H1 (cell line): ENCODE measurements around the gene ACSL3. TPM values are rescaled to one million over a fixed set of nuclear protein-coding genes. Genes with fewer than 3 reads are reported as not detected.

Source experiments
- CTCF ChIA-PET: fragments of 300-600 bp; sonication (Branson Sonifier 250); formaldehyde crosslinking; loops from one replicate; lab custom pipeline; 2021; ENCODE audit not compliant: partially characterized antibody; lab: Charles Lee
- POLR2A ChIA-PET: fragments of 300-600 bp; sonication (Branson Sonifier 250); formaldehyde crosslinking; loops from one replicate; lab custom pipeline; 2021; ENCODE audit warnings: inconsistent platforms; ENCODE audit not compliant: partially characterized antibody; lab: Charles Lee
- DNase-seq, 2 experiments: peaks; one replicate each; pipeline versions ENCODE4 v3.0.0 to v3.0.0-alpha.2; 2010 to 2022; ENCODE audit warnings: low spot score in 2 of 2, low read depth in 1 of 2, mixed read lengths in 1 of 2
- FAIRE-seq: peaks from 2 replicates; lab custom pipeline; 2011; peaks lifted over from hg19 to GRCh38; lab: Jason Lieb, UNC
- H2AFZ ChIP-seq: 2 replicates; pipeline ENCODE4 v1.8.1; 2012; ENCODE audit warnings: low read length, inconsistent platforms
- H2AK5ac ChIP-seq: 2 replicates; pipeline ENCODE4 v1.6.1; 2013; ENCODE audit warnings: low read depth, low read length
- H2BK120ac ChIP-seq: replicated peaks from 2 replicates; pipeline ENCODE3; 2013; ENCODE audit warnings: low read depth, low read length, inconsistent platforms
- H2BK12ac ChIP-seq: 2 replicates; pipeline ENCODE4 v1.6.1; 2013; ENCODE audit warnings: low read depth, low read length
- H2BK15ac ChIP-seq: 2 replicates; pipeline ENCODE4 v1.6.1; 2013; ENCODE audit warnings: low read length
- H2BK20ac ChIP-seq: 2 replicates; pipeline ENCODE4 v1.6.1; 2013; ENCODE audit warnings: low read length
- H2BK5ac ChIP-seq: 2 replicates; pipeline ENCODE4 v1.6.1; 2013; ENCODE audit warnings: low read depth, low read length
- H3K14ac ChIP-seq: 2 replicates; pipeline ENCODE4 v1.6.1; 2013; ENCODE audit warnings: inconsistent platforms; ENCODE audit not compliant: insufficient read length
- H3K18ac ChIP-seq: 2 replicates; pipeline ENCODE4 v1.6.1; 2013; ENCODE audit warnings: low read length; ENCODE audit errors: extremely low read depth
- H3K23ac ChIP-seq: 2 replicates; pipeline ENCODE4 v1.6.1; 2013; ENCODE audit warnings: inconsistent platforms; ENCODE audit not compliant: insufficient read length
- H3K23me2 ChIP-seq: 2 replicates; pipeline ENCODE4 v1.6.1; 2013; ENCODE audit warnings: low read depth, low read length
- H3K27ac ChIP-seq: 2 replicates; pipeline ENCODE4 v1.6.1; 2011; ENCODE audit warnings: low read depth, low read length, inconsistent platforms
- H3K27me3 ChIP-seq, 4 experiments: replicated peaks in 1 of 4; 1 replicate in 1 of 4; 2 replicates in 3 of 4; pipeline versions ENCODE4 v1.6.1 to v1.8.1; 2011 to 2013; ENCODE audit warnings: low read length in 3 of 4, mild to moderate bottlenecking in 3 of 4, inconsistent platforms in 2 of 4, mixed read lengths in 2 of 4, moderate library complexity in 1 of 4; ENCODE audit not compliant: control insufficient read depth in 3 of 4, insufficient read depth in 3 of 4; ENCODE audit errors: extremely low read depth in 1 of 4
- H3K36me3 ChIP-seq, 4 experiments: 2 replicates each; pipeline versions ENCODE4 v1.6.1 to v1.8.1; 2011 to 2013; ENCODE audit warnings: mild to moderate bottlenecking in 4 of 4, low read length in 3 of 4, moderate library complexity in 2 of 4, control low read depth in 1 of 4, inconsistent platforms in 1 of 4; ENCODE audit not compliant: insufficient read depth in 4 of 4, control insufficient read depth in 2 of 4
- H3K4ac ChIP-seq: replicated peaks from 2 replicates; pipeline ENCODE3; 2013; ENCODE audit warnings: low read length, low read depth, mixed read lengths, inconsistent platforms; ENCODE audit not compliant: insufficient read length
- H3K4me1 ChIP-seq, 4 experiments: replicated peaks in 1 of 4; 1 replicate in 1 of 4; 2 replicates in 3 of 4; pipeline versions ENCODE4 v1.6.1 to v1.8.1; 2011 to 2013; ENCODE audit warnings: low read length in 3 of 4, inconsistent platforms in 2 of 4, mixed read lengths in 1 of 4; ENCODE audit not compliant: insufficient read depth in 4 of 4, control insufficient read depth in 3 of 4
- H3K4me2 ChIP-seq, 2 experiments: 2 replicates each; pipeline versions ENCODE4 v1.6.1 to v1.8.1; 2011 to 2013; ENCODE audit warnings: low read depth in 2 of 2, low read length in 2 of 2, control low read depth in 1 of 2, inconsistent platforms in 1 of 2, mild to moderate bottlenecking in 1 of 2; ENCODE audit not compliant: insufficient read depth in 1 of 2
- H3K4me3 ChIP-seq, 4 experiments: fragments of 200-600, 300-600 bp in 1 of 4; sonication (generic), shearing (Covaris generic), sonication (Bioruptor Twin) in 1 of 4; 2 replicates each; pipeline versions ENCODE4 v1.5.1 to v1.8.1; 2011 to 2016; ENCODE audit warnings: low read length in 4 of 4, low read depth in 3 of 4, control low read depth in 2 of 4, inconsistent platforms in 2 of 4, mild to moderate bottlenecking in 2 of 4, mixed read lengths in 1 of 4, moderate library complexity in 1 of 4; ENCODE audit not compliant: insufficient read depth in 2 of 4; ENCODE audit errors: extremely low read depth in 1 of 4
- H3K56ac ChIP-seq: replicated peaks from 2 replicates; pipeline ENCODE3; 2013; ENCODE audit warnings: low read depth, mild to moderate bottlenecking, mixed read lengths, low read length, inconsistent platforms; ENCODE audit not compliant: insufficient read length
- H3K79me1 ChIP-seq: 2 replicates; pipeline ENCODE4 v1.6.1; 2013; ENCODE audit warnings: low read depth, low read length, control low read depth
- H3K79me2 ChIP-seq, 2 experiments: 2 replicates each; pipeline versions ENCODE4 v1.6.1 to v1.8.1; 2012 to 2013; ENCODE audit warnings: low read length in 2 of 2, mild to moderate bottlenecking in 2 of 2, inconsistent platforms in 1 of 2; ENCODE audit not compliant: insufficient read depth in 2 of 2, control insufficient read depth in 1 of 2
- H3K9ac ChIP-seq, 4 experiments: replicated peaks in 1 of 4; 1 replicate in 1 of 4; 2 replicates in 3 of 4; pipeline versions ENCODE4 v1.6.1 to v1.8.1; 2011 to 2013; ENCODE audit warnings: low read depth in 3 of 4, low read length in 3 of 4, control low read depth in 2 of 4, mild to moderate bottlenecking in 2 of 4, moderate library complexity in 2 of 4, inconsistent platforms in 1 of 4; ENCODE audit errors: extremely low read depth in 1 of 4
- H3K9me3 ChIP-seq, 2 experiments: 2 replicates each; pipeline versions ENCODE4 v1.6.1 to v1.8.1; 2012 to 2013; ENCODE audit warnings: mild to moderate bottlenecking in 2 of 2, moderate library complexity in 2 of 2, control low read depth in 1 of 2, inconsistent platforms in 1 of 2, low read depth in 1 of 2, low read length in 1 of 2, mixed read lengths in 1 of 2; ENCODE audit not compliant: insufficient read depth in 2 of 2
- H4K20me1 ChIP-seq, 2 experiments: replicated peaks in 1 of 2; 2 replicates each; pipeline versions ENCODE3 to v1.8.1; 2011 to 2013; ENCODE audit warnings: inconsistent platforms in 2 of 2, low read length in 2 of 2, mild to moderate bottlenecking in 1 of 2; ENCODE audit not compliant: insufficient read depth in 2 of 2, control insufficient read depth in 1 of 2
- H4K5ac ChIP-seq: 2 replicates; pipeline ENCODE4 v1.6.1; 2013; ENCODE audit warnings: low read length, low read depth, mixed read lengths, inconsistent platforms; ENCODE audit not compliant: insufficient read length
- H4K8ac ChIP-seq: 2 replicates; pipeline ENCODE4 v1.8.0; 2013; ENCODE audit warnings: mild to moderate bottlenecking, moderate library complexity, low read length, inconsistent platforms; ENCODE audit not compliant: insufficient read depth; ENCODE audit errors: extremely low read depth
- H4K91ac ChIP-seq: replicated peaks from 2 replicates; pipeline ENCODE3; 2013; ENCODE audit warnings: low read length, mixed read lengths, inconsistent platforms; ENCODE audit not compliant: insufficient read length
- BACH1 ChIP-seq: IDR thresholded peaks from 2 replicates; pipeline ENCODE4 v1.6.1; 2012; ENCODE audit warnings: low read length, improper control_type of control experiment
- CHD1 ChIP-seq: IDR thresholded peaks from 2 replicates; pipeline ENCODE4 v1.6.1; 2012; ENCODE audit warnings: low read depth, low read length, improper control_type of control experiment
- CTBP2 ChIP-seq: IDR thresholded peaks from 2 replicates; pipeline ENCODE4 v1.7.0; 2011; ENCODE audit warnings: borderline replicate concordance, mild to moderate bottlenecking, moderate library complexity, mixed read lengths, low read length; ENCODE audit not compliant: insufficient read depth, insufficient read length
- GTF2F1 ChIP-seq: IDR thresholded peaks from 2 replicates; pipeline ENCODE4 v1.6.1; 2012; ENCODE audit warnings: low read depth, low read length, improper control_type of control experiment, borderline replicate concordance
- HDAC6 ChIP-seq: IDR thresholded peaks from one replicate; pipeline ENCODE4 v1.7.1; 2012; ENCODE audit warnings: low read depth, mild to moderate bottlenecking, inconsistent platforms, low read length, moderate library complexity
- MAX ChIP-seq: IDR thresholded peaks from 2 replicates; pipeline ENCODE4 v1.6.1; 2012; ENCODE audit warnings: inconsistent platforms
- NANOG ChIP-seq: IDR thresholded peaks from 2 replicates; pipeline ENCODE4 v1.6.1; 2011; ENCODE audit warnings: low read length, low read depth, mild to moderate bottlenecking, inconsistent platforms; ENCODE audit not compliant: insufficient read depth, poor library complexity, severe bottlenecking
- NRF1 ChIP-seq: IDR thresholded peaks from 2 replicates; pipeline ENCODE4 v1.6.1; 2011; ENCODE audit warnings: mild to moderate bottlenecking, low read depth, low read length, improper control_type of control experiment
- POLR2A ChIP-seq, 2 experiments: IDR thresholded peaks; 1 replicate in 1 of 2; 2 replicates in 1 of 2; pipeline ENCODE4 v1.6.1; 2011; ENCODE audit warnings: low read depth in 2 of 2, low read length in 2 of 2, mild to moderate bottlenecking in 2 of 2; ENCODE audit errors: control extremely low read depth in 1 of 2
- RNF2 ChIP-seq: fragments of 200-900, 300-1000 bp; sonication (generic); IDR thresholded peaks from 2 replicates; pipeline ENCODE4 v1.7.1; 2016; ENCODE audit warnings: borderline replicate concordance, low read depth, mild to moderate bottlenecking, antibody characterized with exemption, low read length; ENCODE audit not compliant: poor library complexity, severe bottlenecking; ENCODE audit errors: missing control alignments
- SAP30 ChIP-seq: fragments of 300-600 bp; sonication (generic); IDR thresholded peaks from 2 replicates; pipeline ENCODE4 v1.7.1; 2012; ENCODE audit warnings: low read length, moderate library complexity, mild to moderate bottlenecking, inconsistent platforms; ENCODE audit not compliant: insufficient read depth, insufficient replicate concordance
- SIX5 ChIP-seq: IDR thresholded peaks from 2 replicates; pipeline ENCODE4 v1.6.1; 2011; ENCODE audit warnings: mild to moderate bottlenecking, low read depth, low read length
- WGBS, 2 experiments: shearing (Covaris generic) in 1 of 2; methylation state at CpG; one replicate each; pipeline versions ENCODE4 v1.1.6 to v1.1.7; 2013 to 2015; ENCODE audit warnings: low lambda C conversion rate in 2 of 2, mixed read lengths in 2 of 2, inconsistent platforms in 1 of 2, low coverage in 1 of 2, missing lambda C conversion rate in 1 of 2; ENCODE audit not compliant: insufficient replicate concordance in 2 of 2, insufficient coverage in 1 of 2, insufficient read length in 1 of 2; ENCODE audit errors: extremely low coverage in 1 of 2, missing lambda C conversion rate in 1 of 2; 5-methylcytosine and 5-hydroxymethylcytosine counted together
- polyA plus RNA-seq, 7 experiments: library from polyadenylated mRNA; depleted of rRNA in 3 of 7; stranded (reverse) in 5 of 7; unstranded in 2 of 7; fragments of >200 nt in 5 of 7; fragments of 200-250 nt in 2 of 7; gene quantifications; 1 replicate in 5 of 7; 2 replicates in 1 of 7; 4 replicates in 1 of 7; pipeline versions ENCODE4 v1.2.1 to v1.2.3, GENCODE V29; 2011 to 2013; ENCODE audit warnings: missing spikeins in 2 of 7, mixed read lengths in 2 of 7
- total RNA-seq: library from RNA; stranded (reverse); fragmentation: NEBNext Ultra II Directional; extraction: Animal tissue kit (Norgen Biotek cat#: 25700); gene quantifications from 2 replicates; pipeline ENCODE4 v1.2.1, GENCODE V29; 2021

Gene ACSL3
- total and polyA plus RNA-seq, 2 of the 8 experiments (the other 6 are each of a cell fraction or from before 2014, with no cell fraction given) = 37.5 to 98.1 TPM

- Histone ChIP-seq H3K4me3 (no peak overlapping the region), H2BK120ac (no peak overlapping the region), H2BK12ac (no peak overlapping the region), H3K23me2 (no peaks in the 10 kb centered on the region), H3K23ac (no peak overlapping the region), H3K36me3 (peaks cover 6 to 64% (median 21%) of the 10 kb centered on the region in 4 experiments; a peak in 7 of 8 replicates), H3K9ac (no peak overlapping the region), H4K5ac (no peak overlapping the region), H4K20me1 (peaks cover 0 to 2% of the 10 kb centered on the region in 2 experiments), H3K4me2 (no peak overlapping the region), H2AK5ac (no peak overlapping the region), H3K27me3 (no peaks in the 10 kb centered on the region), H3K27ac (no peak overlapping the region), H2BK5ac (no peak overlapping the region), H4K8ac (no peak overlapping the region), H3K14ac (no peak overlapping the region), H3K4me1 (peaks cover 0 to 6% (median 3%) of the 10 kb centered on the region in 4 experiments; a peak in 4 of 7 replicates), H2BK20ac (no peak overlapping the region), H3K9me3 (no peaks in the 10 kb centered on the region), H3K79me2 (peaks cover 0 to 21% of the 10 kb centered on the region in 2 experiments; a peak in 2 of 4 replicates), H2AFZ (no peak overlapping the region), H3K56ac (no peak overlapping the region), H2BK15ac (no peak overlapping the region), H3K18ac (no peak overlapping the region), H4K91ac (no peak overlapping the region), H3K79me1 (no peaks in the 10 kb centered on the region; the same call in 1 of the 2 replicates), H3K4ac (no peak overlapping the region)
- POLR2A ChIA-PET = no interaction called here
- 91% methylated on average over 2 of the region's 2 CpGs; no CpG with 5 or more reads in 1 of the 2 experiments for WGBS, 2 experiments
- CTCF ChIA-PET = interaction anchor here (0.6 to 1.3 kb wide), 5 partner anchors 19 to 231 kb away, joined by 3 to 6 read pairs (median 3); no protein-coding TSS in a partner anchor
- DNase-seq = no peak
- FAIRE-seq = no peak
- TF ChIP-seq CTBP2 = no peak
- TF ChIP-seq NRF1 = no peak
- no peak for TF ChIP-seq NANOG
- no peak for TF ChIP-seq MAX
- no peak for TF ChIP-seq RNF2
- no peak for TF ChIP-seq BACH1
- no peak for TF ChIP-seq SIX5
- no peak for TF ChIP-seq CHD1
- no peak for TF ChIP-seq GTF2F1
- no peak for TF ChIP-seq POLR2A (IDR thresholded peaks at IDR 0.05; ENCODE audit: control extremely low read depth in 1 of 2, low read depth in 2 of 2, low read length in 2 of 2)
- TF ChIP-seq HDAC6 = no peak
- TF ChIP-seq SAP30 = no peak
Observed at GRCh38 chr2:222919841-222920526, 59.1 kb downstream of the ACSL3 start.
